ENCODE data around the gene COA6.

Gene COA6

GRCh38 chr1:234406871-234407270, 33.6 kb downstream of the COA6 start:
- no peak overlapping the region for H3K4me3 ChIP-seq
- no peaks in the 10 kb centered on the region; the same call in 1 of the 2 replicates for H3K9me3 ChIP-seq
- peaks cover 3% of the 10 kb centered on the region; the same call in 1 of the 2 replicates for H3K36me3 ChIP-seq (replicated peaks)
- H3K27me3 ChIP-seq (ENCODE audit: low read depth): no peaks in the 10 kb centered on the region
- in situ Hi-C loops (cut with MboI; ENCODE audit: low sequenced_read_pairs): no loop called here
- DNase-seq (ENCODE audit: low spot score in 2 of 2): no peak
- no peaks in the 10 kb centered on the region for H3K4me1 ChIP-seq

- H3K4me3 ChIP-seq: no peak overlapping the region
- H3K4me1 ChIP-seq: no peaks in the 10 kb centered on the region
- no peak for DNase-seq (ENCODE audit: low spot score in 2 of 2)
- H3K9me3 ChIP-seq: no peaks in the 10 kb centered on the region; the same call in 1 of the 2 replicates
- in situ Hi-C loops (cut with MboI; ENCODE audit: low sequenced_read_pairs): no loop called here
- no peaks in the 10 kb centered on the region for H3K27me3 ChIP-seq (ENCODE audit: low read depth)
- H3K36me3 ChIP-seq (replicated peaks): peaks cover 8% of the 10 kb centered on the region; the same call in 1 of the 2 replicates
These were observed 35.5 kb downstream of the COA6 start for GRCh38 chr1:234408757-234409156.

GRCh38 chr1:234409328-234409727, 36.1 kb downstream of the COA6 start:
- in situ Hi-C loops (cut with MboI; ENCODE audit: low sequenced_read_pairs): no loop called here
- H3K4me3 ChIP-seq: no peak overlapping the region
- no peaks in the 10 kb centered on the region for H3K4me1 ChIP-seq
- H3K36me3 ChIP-seq (replicated peaks): peaks cover 10% of the 10 kb centered on the region
- no peaks in the 10 kb centered on the region; the same call in 1 of the 2 replicates for H3K9me3 ChIP-seq
- no peak for DNase-seq (ENCODE audit: low spot score in 2 of 2)
- H3K27me3 ChIP-seq (ENCODE audit: low read depth): no peaks in the 10 kb centered on the region

- no peaks in the 10 kb centered on the region for H3K27me3 ChIP-seq (ENCODE audit: low read depth)
- DNase-seq (ENCODE audit: low spot score in 2 of 2): no peak
- peaks cover 10% of the 10 kb centered on the region for H3K36me3 ChIP-seq (replicated peaks)
- H3K4me3 ChIP-seq: no peak overlapping the region
- in situ Hi-C loops (cut with MboI; ENCODE audit: low sequenced_read_pairs): no loop called here
- no peaks in the 10 kb centered on the region for H3K4me1 ChIP-seq
- no peaks in the 10 kb centered on the region; the same call in 1 of the 2 replicates for H3K9me3 ChIP-seq
These were observed 39.6 kb downstream of the COA6 start for GRCh38 chr1:234412830-234413229.

- DNase-seq (ENCODE audit: low spot score in 2 of 2): no peak
- no peaks in the 10 kb centered on the region for H3K4me1 ChIP-seq
- peaks cover 10% of the 10 kb centered on the region for H3K36me3 ChIP-seq (replicated peaks)
- no peaks in the 10 kb centered on the region; the same call in 1 of the 2 replicates for H3K9me3 ChIP-seq
- H3K4me3 ChIP-seq: no peak overlapping the region
- in situ Hi-C loops (cut with MboI; ENCODE audit: low sequenced_read_pairs): no loop called here
- no peaks in the 10 kb centered on the region for H3K27me3 ChIP-seq (ENCODE audit: low read depth)
These were observed 40.2 kb downstream of the COA6 start for GRCh38 chr1:234413485-234413884.

GRCh38 chr1:234413990-234414389, 40.7 kb downstream of the COA6 start:
- in situ Hi-C loops (cut with MboI; ENCODE audit: low sequenced_read_pairs): no loop called here
- Histone ChIP-seq H3K4me1 (no peaks in the 10 kb centered on the region), H3K36me3 (replicated peaks) (peaks cover 10% of the 10 kb centered on the region), H3K27me3 (ENCODE audit: low read depth) (no peaks in the 10 kb centered on the region), H3K4me3 (no peak overlapping the region), H3K9me3 (no peaks in the 10 kb centered on the region)
- no peak for DNase-seq (ENCODE audit: low spot score in 2 of 2)

GRCh38 chr1:234427950-234428646, 54.8 kb downstream of the COA6 start:
- H3K9me3 ChIP-seq: no peaks in the 10 kb centered on the region
- no peaks in the 10 kb centered on the region for H3K27me3 ChIP-seq (ENCODE audit: low read depth)
- no peak for DNase-seq (ENCODE audit: low spot score in 2 of 2)
- H3K36me3 ChIP-seq (replicated peaks): peaks cover 28% of the 10 kb centered on the region
- in situ Hi-C loops (cut with MboI; ENCODE audit: low sequenced_read_pairs): no loop called here
- H3K4me1 ChIP-seq: no peaks in the 10 kb centered on the region
- H3K4me3 ChIP-seq: no peak overlapping the region

GRCh38 chr1:234429434-234429806, 56.2 kb downstream of the COA6 start:
- in situ Hi-C loops (cut with MboI; ENCODE audit: low sequenced_read_pairs): no loop called here
- peaks cover 23% of the 10 kb centered on the region for H3K36me3 ChIP-seq (replicated peaks)
- no peak for DNase-seq (ENCODE audit: low spot score in 2 of 2)

GRCh38 chr1:234430691-234431090, 57.4 kb downstream of the COA6 start:
- Histone ChIP-seq H3K27me3 (ENCODE audit: low read depth) (no peaks in the 10 kb centered on the region), H3K9me3 (no peaks in the 10 kb centered on the region), H3K36me3 (replicated peaks) (peaks cover 17% of the 10 kb centered on the region), H3K4me3 (no peak overlapping the region), H3K4me1 (no peaks in the 10 kb centered on the region)
- DNase-seq (ENCODE audit: low spot score in 2 of 2): no peak
- in situ Hi-C loops (cut with MboI; ENCODE audit: low sequenced_read_pairs): no loop called here

More at GRCh38 chr1:234429434-234429806, 56.2 kb downstream of the COA6 start:
- no peaks in the 10 kb centered on the region for H3K9me3 ChIP-seq
- H3K4me1 ChIP-seq: no peaks in the 10 kb centered on the region
- no peak overlapping the region for H3K4me3 ChIP-seq
- no peaks in the 10 kb centered on the region for H3K27me3 ChIP-seq (ENCODE audit: low read depth)

GRCh38 chr1:234431255-234431654, 58.0 kb downstream of the COA6 start:
- Histone ChIP-seq H3K9me3 (no peaks in the 10 kb centered on the region), H3K4me3 (no peak overlapping the region), H3K36me3 (replicated peaks) (peaks cover 17% of the 10 kb centered on the region), H3K4me1 (no peaks in the 10 kb centered on the region), H3K27me3 (ENCODE audit: low read depth) (no peaks in the 10 kb centered on the region)
- in situ Hi-C loops (cut with MboI; ENCODE audit: low sequenced_read_pairs): no loop called here
- DNase-seq (ENCODE audit: low spot score in 2 of 2): no peak

GRCh38 chr1:234433563-234434285, 60.5 kb downstream of the COA6 start:
- no peak for DNase-seq (ENCODE audit: low spot score in 2 of 2)
- Histone ChIP-seq H3K9me3 (no peaks in the 10 kb centered on the region), H3K4me1 (no peaks in the 10 kb centered on the region), H3K36me3 (replicated peaks) (peaks cover 21% of the 10 kb centered on the region), H3K4me3 (no peak overlapping the region), H3K27me3 (ENCODE audit: low read depth) (no peaks in the 10 kb centered on the region)
- in situ Hi-C loops (cut with MboI; ENCODE audit: low sequenced_read_pairs): no loop called here

Data from HAP-1 (cell line).